Suprapubic skin (tissue), 3 donors: Measurements from ENCODE around the gene TMC3.

Experiments used
- CTCF ChIP-seq, 2 donors: fragments of 200-600 bp in 1 of 2; fragments of 450-650 bp in 1 of 2; sonication (generic) in 1 of 2; IDR thresholded peaks; one replicate each; pipeline ENCODE4 v1.5.1; 2016 to 2019; ENCODE audit warnings: antibody characterized with exemption in 2 of 2, mild to moderate bottlenecking in 1 of 2, moderate library complexity in 1 of 2
- POLR2AphosphoS5 ChIP-seq, 3 donors: sonication (generic); formaldehyde crosslinking; IDR thresholded peaks; one replicate each; pipeline ENCODE4 v1.6.1; 2017; ENCODE audit warnings: antibody characterized with exemption in 3 of 3

GRCh38 chr15:81333363-81333762, 40.6 kb downstream of the TMC3 start:
- TF ChIP-seq CTCF (IDR thresholded peaks at IDR 0.05) (no peak), POLR2AphosphoS5 (IDR thresholded peaks at IDR 0.05) (no peak)
